Hepatocyte (in vitro differentiated cells): Measurements from ENCODE around the gene MEGF11. TPM values are rescaled to one million over a fixed set of nuclear protein-coding genes. Genes with fewer than 3 reads are reported as not detected.

Experiments used
- DNase-seq: peaks from one replicate; pipeline ENCODE4 v3.0.0-alpha.2; 2016; ENCODE audit warnings: low spot score
- H2AFZ ChIP-seq: fragments of 200-600 bp; sonication (generic); 2 replicates; pipeline ENCODE4 v1.6.0; 2016; ENCODE audit warnings: antibody characterized with exemption, mild to moderate bottlenecking
- H3K27ac ChIP-seq: fragments of 200-600 bp; sonication (generic); 2 replicates; pipeline ENCODE4 v1.5.1; 2016; ENCODE audit warnings: mild to moderate bottlenecking
- H3K27me3 ChIP-seq: fragments of 200-600 bp; sonication (generic); 2 replicates; pipeline ENCODE4 v1.6.1; 2016
- H3K36me3 ChIP-seq: fragments of 200-600 bp; sonication (generic); replicated peaks from 2 replicates; pipeline ENCODE4 v1.5.1; 2016; ENCODE audit warnings: low read depth; ENCODE audit not compliant: insufficient read depth
- H3K4me1 ChIP-seq: fragments of 200-600 bp; sonication (generic); 2 replicates; pipeline ENCODE4 v1.5.1; 2016; ENCODE audit warnings: mild to moderate bottlenecking, moderate library complexity; ENCODE audit not compliant: insufficient read depth
- H3K4me2 ChIP-seq: fragments of 200-600 bp; sonication (generic); 2 replicates; pipeline ENCODE4 v1.6.0; 2016
- H3K4me3 ChIP-seq: fragments of 200-600 bp; sonication (generic); 2 replicates; pipeline ENCODE4 v1.5.1; 2016; ENCODE audit warnings: mild to moderate bottlenecking
- H3K79me2 ChIP-seq: fragments of 200-600 bp; sonication (generic); 2 replicates; pipeline ENCODE4 v1.6.0; 2017; ENCODE audit warnings: mild to moderate bottlenecking
- H3K9me2 ChIP-seq: fragments of 200-600 bp; sonication (generic); replicated peaks from 2 replicates; pipeline ENCODE4 v1.6.0; 2017; ENCODE audit warnings: mild to moderate bottlenecking; ENCODE audit not compliant: insufficient read depth
- H3K9me3 ChIP-seq: fragments of 200-600 bp; sonication (generic); 2 replicates; pipeline ENCODE4 v1.5.1; 2016; ENCODE audit warnings: low read depth, mild to moderate bottlenecking
- H4K20me1 ChIP-seq: fragments of 200-600 bp; sonication (generic); 2 replicates; pipeline ENCODE4 v1.6.0; 2016; ENCODE audit warnings: mild to moderate bottlenecking; ENCODE audit not compliant: insufficient read depth, poor library complexity, severe bottlenecking
- EZH2 ChIP-seq: fragments of 200-600 bp; sonication (generic); IDR thresholded peaks from 2 replicates; pipeline ENCODE4 v1.6.1; 2016; ENCODE audit warnings: antibody characterized with exemption, mild to moderate bottlenecking, borderline replicate concordance
- EZH2phosphoT487 ChIP-seq: fragments of 200-600 bp; sonication (generic); IDR thresholded peaks from one replicate; pipeline ENCODE4 v1.6.1; 2018; ENCODE audit warnings: antibody characterized with exemption, mild to moderate bottlenecking, low read depth, moderate library complexity; ENCODE audit not compliant: unreplicated experiment, severe bottlenecking
- WGBS: methylation state at CpG from one replicate; pipeline ENCODE4 v1.1.6; 2016; ENCODE audit warnings: low lambda C conversion rate; ENCODE audit errors: missing lambda C conversion rate; 5-methylcytosine and 5-hydroxymethylcytosine counted together
- polyA plus RNA-seq: library from polyadenylated mRNA; unstranded; fragments of >200 nt; fragmentation: Nextera tagmentation; extraction: Ambion mirVana; gene quantifications from 2 replicates; pipeline ENCODE4 v1.2.1, GENCODE V29; 2016
- total RNA-seq: library from RNA; depleted of rRNA; stranded (reverse); fragments of >200 nt; gene quantifications from 2 replicates; pipeline ENCODE4 v1.2.3, GENCODE V29; 2014
- TF ChIP-seq, protein P1 (sequence below): fragments of 200-600 bp; sonication (generic); IDR thresholded peaks from 2 replicates; pipeline ENCODE4 v1.5.1; 2016; ENCODE audit warnings: antibody characterized with exemption, mild to moderate bottlenecking; ENCODE audit not compliant: poor library complexity

Gene MEGF11
- total and polyA plus RNA-seq, 2 experiments from 2014 or later = 0.07 to 0.25 TPM

GRCh38 chr15:65963358-65963757, 290.2 kb downstream of the MEGF11 start:
- Histone ChIP-seq H3K4me2 (no peak overlapping the region), H3K79me2 (no peaks in the 10 kb centered on the region), H3K4me3 (no peak overlapping the region), H3K4me1 (no peaks in the 10 kb centered on the region), H3K36me3 (no peaks in the 10 kb centered on the region), H3K27ac (no peak overlapping the region), H3K9me3 (no peaks in the 10 kb centered on the region), H3K27me3 (peaks cover 48% of the 10 kb centered on the region), H3K9me2 (no peaks in the 10 kb centered on the region), H4K20me1 (no peaks in the 10 kb centered on the region), H2AFZ (no peak overlapping the region)
- TF ChIP-seq EZH2phosphoT487 (no peak), EZH2 (no peak)
- 57% methylated on average over 5 of the region's 5 CpGs for WGBS
- no peak for DNase-seq

DNA sequence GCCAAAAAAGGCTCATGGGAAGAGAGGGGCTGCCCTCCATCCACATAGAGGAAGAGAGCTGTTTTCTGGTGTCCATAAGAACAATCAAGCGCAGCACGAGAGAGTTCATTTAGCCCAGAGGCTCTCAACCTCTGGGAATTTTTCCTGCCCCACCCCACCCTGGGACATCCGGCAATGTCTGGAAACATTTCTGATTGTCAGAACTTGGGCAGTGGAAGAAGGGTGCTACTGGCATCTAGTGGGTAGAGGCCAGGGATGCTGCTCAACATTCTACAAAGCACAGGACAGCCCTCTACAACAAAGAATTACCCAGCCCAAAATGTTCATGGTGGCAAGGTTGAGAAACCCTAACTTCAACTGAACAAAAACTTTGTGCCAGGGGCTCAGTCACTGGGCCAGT, 291.4 kb downstream of the MEGF11 start:
- WGBS = 83% methylated on average over 3 of the region's 3 CpGs
- H3K36me3 ChIP-seq = no peaks in the 10 kb centered on the region
- H4K20me1 ChIP-seq = no peaks in the 10 kb centered on the region
- H3K79me2 ChIP-seq = no peaks in the 10 kb centered on the region
- H3K27ac ChIP-seq = no peak overlapping the region
- H3K9me2 ChIP-seq = no peaks in the 10 kb centered on the region
- no peak overlapping the region for H2AFZ ChIP-seq
- peaks cover 46% of the 10 kb centered on the region for H3K27me3 ChIP-seq
- DNase-seq = no peak
- H3K4me1 ChIP-seq = no peaks in the 10 kb centered on the region
- no peaks in the 10 kb centered on the region for H3K9me3 ChIP-seq
- H3K4me3 ChIP-seq = no peak overlapping the region
- TF ChIP-seq, protein P1, sequence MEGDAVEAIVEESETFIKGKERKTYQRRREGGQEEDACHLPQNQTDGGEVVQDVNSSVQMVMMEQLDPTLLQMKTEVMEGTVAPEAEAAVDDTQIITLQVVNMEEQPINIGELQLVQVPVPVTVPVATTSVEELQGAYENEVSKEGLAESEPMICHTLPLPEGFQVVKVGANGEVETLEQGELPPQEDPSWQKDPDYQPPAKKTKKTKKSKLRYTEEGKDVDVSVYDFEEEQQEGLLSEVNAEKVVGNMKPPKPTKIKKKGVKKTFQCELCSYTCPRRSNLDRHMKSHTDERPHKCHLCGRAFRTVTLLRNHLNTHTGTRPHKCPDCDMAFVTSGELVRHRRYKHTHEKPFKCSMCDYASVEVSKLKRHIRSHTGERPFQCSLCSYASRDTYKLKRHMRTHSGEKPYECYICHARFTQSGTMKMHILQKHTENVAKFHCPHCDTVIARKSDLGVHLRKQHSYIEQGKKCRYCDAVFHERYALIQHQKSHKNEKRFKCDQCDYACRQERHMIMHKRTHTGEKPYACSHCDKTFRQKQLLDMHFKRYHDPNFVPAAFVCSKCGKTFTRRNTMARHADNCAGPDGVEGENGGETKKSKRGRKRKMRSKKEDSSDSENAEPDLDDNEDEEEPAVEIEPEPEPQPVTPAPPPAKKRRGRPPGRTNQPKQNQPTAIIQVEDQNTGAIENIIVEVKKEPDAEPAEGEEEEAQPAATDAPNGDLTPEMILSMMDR = no peak
- TF ChIP-seq EZH2 = no peak
- TF ChIP-seq EZH2phosphoT487 = no peak
- no peak overlapping the region for H3K4me2 ChIP-seq

DNA sequence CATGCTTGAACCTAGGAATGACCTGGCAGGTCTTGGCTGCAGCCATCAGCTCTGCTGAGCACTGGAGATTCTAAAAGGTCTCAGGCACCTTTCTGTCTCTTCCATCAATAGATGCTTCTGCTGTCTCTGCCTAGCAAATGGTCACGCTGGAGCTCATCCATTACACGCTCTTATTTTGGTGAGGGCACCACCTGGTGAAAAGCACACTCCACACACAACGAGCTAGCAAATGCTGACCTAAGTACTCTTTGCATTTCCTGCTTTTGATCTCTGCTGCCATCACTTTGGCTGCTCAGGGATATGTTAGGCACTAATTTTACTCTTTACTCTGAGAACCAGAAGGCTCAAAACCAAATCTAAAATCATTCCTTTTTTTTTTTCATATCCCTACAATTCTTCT, 293.0 kb downstream of the MEGF11 start:
- Histone ChIP-seq H3K9me3 (no peaks in the 10 kb centered on the region), H3K27ac (no peak overlapping the region), H2AFZ (no peak overlapping the region), H3K4me2 (no peak overlapping the region), H3K36me3 (no peaks in the 10 kb centered on the region), H3K9me2 (no peaks in the 10 kb centered on the region), H3K4me1 (no peaks in the 10 kb centered on the region), H4K20me1 (no peaks in the 10 kb centered on the region), H3K4me3 (no peak overlapping the region), H3K27me3 (peaks cover 42% of the 10 kb centered on the region), H3K79me2 (no peaks in the 10 kb centered on the region)
- 59% methylated on average over 3 of the region's 3 CpGs for WGBS
- TF ChIP-seq EZH2phosphoT487 = no peak
- TF ChIP-seq, protein P1 = no peak
- no peak for TF ChIP-seq EZH2
- no peak for DNase-seq

- no peaks in the 10 kb centered on the region for H3K9me2 ChIP-seq
- TF ChIP-seq EZH2phosphoT487 = no peak
- TF ChIP-seq, protein P1 = no peak
- TF ChIP-seq EZH2 = no peak
- H3K27me3 ChIP-seq = peaks cover 42% of the 10 kb centered on the region
- H3K4me2 ChIP-seq = no peak overlapping the region
- no peak overlapping the region for H3K27ac ChIP-seq
- 85% methylated on average over 3 of the region's 3 CpGs for WGBS
- DNase-seq = no peak
- no peaks in the 10 kb centered on the region for H3K36me3 ChIP-seq
- H4K20me1 ChIP-seq = no peaks in the 10 kb centered on the region
- no peaks in the 10 kb centered on the region for H3K4me1 ChIP-seq
- H2AFZ ChIP-seq = no peak overlapping the region
- H3K4me3 ChIP-seq = no peak overlapping the region
- no peaks in the 10 kb centered on the region for H3K9me3 ChIP-seq
- no peaks in the 10 kb centered on the region for H3K79me2 ChIP-seq
Measured at GRCh38 chr15:65958835-65959234, 294.7 kb downstream of the MEGF11 start.
